Kasumi-1 (cell line): ENCODE results near the gene UBE2Q1.

ENCODE experiments used
- DNase-seq, 2 experiments: peaks; one replicate each; lab custom pipeline; 2025; lab: John Stamatoyannopoulos, UW

UBE2Q1 gene

DNA sequence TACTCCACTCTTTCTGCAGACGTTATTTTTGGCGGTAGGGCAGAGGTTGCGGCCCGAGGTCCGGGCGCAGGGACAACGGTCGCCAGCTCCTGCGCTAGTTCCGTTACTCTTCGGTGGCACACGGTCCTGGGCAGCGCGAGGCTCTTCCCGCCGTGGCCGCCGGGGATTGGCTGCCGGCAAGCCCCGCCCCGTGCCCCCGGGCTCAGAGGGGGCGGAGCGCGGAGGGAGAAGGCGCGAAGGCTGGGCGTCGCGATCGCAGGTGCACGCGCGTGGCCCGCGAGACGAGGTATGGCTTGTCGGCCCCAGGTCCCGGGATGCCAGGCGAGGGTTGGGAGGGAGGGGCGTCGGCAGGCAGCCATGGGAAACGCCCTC lies 55.7 kb downstream of the UBE2Q1 start:
- no peak for DNase-seq

DNA sequence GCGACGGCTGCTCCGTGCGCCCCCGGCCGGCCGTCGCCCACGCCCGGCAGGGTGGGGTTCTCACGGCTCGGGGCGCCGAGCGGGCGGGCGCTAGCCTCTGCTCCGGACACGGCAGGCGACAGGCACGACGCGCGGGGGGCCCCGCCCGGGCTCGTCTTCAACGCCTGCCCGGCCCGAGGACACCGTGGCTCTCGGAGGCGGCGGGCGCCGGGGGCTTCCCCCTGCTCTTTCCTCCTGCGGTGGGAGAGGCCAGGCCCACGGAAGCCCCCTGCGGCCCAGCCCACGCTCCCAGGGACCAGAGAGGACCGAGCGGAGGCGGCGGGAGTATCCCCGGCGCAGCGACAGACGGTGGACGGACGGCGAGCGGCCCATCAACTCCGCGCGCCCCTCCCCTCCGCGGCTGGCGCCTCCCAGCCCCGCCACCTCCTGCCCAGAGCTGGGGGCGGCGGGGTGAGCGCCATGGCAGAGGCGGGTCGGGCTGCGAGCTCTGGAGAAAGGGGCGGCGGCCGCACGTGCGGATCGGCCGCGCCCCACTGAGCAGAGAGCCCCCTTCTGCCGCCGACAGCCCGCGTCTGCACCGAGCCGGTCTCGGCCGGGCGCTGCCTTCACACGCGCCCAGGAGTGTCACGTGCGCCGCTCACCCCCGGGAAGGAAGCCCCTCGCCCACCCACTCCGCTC lies 56.3 kb downstream of the UBE2Q1 start, which contains the start of the genes SHE and TDRD10:
Gene SHE, minus strand, starts transcription at position 347 of the 678 bp plus-strand sequence. CDS start 386 bp downstream, outside the sequence.
Gene TDRD10, plus strand, starts transcription at position 154 of the 678 bp plus-strand sequence. CDS start 4,685 bp downstream, outside the sequence.
- DNase-seq, result no peak

DNA sequence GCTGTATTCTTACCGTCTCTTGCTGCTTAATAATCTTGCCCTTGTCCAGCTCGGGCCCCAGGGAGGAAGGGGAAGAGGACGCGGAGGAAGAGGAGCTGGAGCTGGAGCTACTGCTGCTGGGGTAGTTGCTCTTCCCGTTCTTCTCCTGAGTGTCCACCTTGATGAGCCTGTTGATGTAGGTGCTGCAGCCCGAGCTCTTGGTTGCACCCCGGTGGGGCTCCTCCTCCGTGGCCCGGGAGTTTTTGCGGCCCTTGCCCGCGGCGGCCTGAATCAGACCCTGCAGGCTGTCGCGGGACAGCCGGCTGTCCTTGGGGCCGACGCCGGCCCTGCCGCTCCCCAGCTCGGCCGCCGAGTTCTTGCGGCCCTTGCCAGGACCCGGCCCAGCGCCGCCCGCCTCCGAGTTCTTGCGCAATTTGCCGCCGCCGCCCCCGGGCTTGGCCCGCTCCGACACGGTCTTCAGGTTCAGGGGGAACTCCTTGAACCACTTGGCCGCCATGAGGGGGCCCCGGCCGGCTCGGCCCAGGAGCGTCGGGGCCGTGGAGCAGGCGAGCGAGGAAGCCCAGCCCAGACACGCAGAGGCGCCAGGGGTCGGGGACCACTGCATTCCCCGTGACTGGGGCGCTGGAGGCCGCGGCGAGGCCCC lies 56.9 kb downstream of the UBE2Q1 start:
- DNase-seq, result no peak

DNA sequence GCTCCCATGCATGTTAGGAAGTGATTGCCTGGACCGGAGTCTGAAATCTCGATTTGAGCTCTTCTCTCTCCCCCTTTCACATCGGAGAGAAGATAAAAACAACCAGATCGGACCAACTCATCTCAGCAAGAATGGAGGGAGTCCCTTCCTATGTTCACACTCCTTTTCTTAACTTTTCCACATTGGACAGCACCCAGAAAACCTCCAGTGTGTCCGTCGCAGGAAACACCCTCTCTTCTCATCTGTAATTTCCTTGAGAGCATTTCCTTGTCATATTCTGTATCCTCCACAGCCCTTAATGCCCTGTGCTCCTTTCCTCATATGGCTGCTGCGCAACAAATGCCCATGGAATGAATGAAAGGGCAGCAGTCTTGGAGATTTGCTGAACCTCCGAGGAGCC lies 57.9 kb downstream of the UBE2Q1 start:
- no peak for DNase-seq

DNA sequence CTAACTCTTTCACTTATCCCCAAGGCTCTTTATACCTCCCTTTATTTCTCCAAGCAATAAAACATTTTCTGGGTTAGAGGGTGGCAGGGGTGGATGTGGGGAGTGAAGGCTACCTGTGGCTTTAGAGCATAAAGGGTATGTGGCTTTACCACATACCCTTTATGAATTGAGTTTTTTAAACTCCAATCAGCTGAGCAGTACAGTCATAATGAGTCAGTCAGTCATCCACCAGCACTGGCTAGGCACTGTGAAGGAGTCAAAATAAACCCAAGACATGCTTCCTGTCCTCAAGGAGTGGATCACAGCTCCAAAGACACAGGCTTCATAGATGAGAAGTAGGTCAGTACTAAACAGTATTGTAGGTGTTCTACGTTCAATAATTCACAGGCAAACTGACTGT lies 59.0 kb downstream of the UBE2Q1 start:
- no peak for DNase-seq
